GM10847 (cell line): Measurements from ENCODE around the gene SH3PXD2B.

Experiments used
- POLR2A ChIP-seq: IDR thresholded peaks from 2 replicates; pipeline ENCODE4 v1.6.1; 2011; ENCODE audit not compliant: insufficient read length; ENCODE audit errors: extremely low read depth

Gene SH3PXD2B

GRCh38 chr5:172410662-172411483 is 43.5 kb downstream of the SH3PXD2B start:
- TF ChIP-seq POLR2A = no peak

- TF ChIP-seq POLR2A = no peak
Measured at GRCh38 chr5:172410160-172410559, 44.2 kb downstream of the SH3PXD2B start.

GRCh38 chr5:172407822-172408221 is 46.5 kb downstream of the SH3PXD2B start:
- no peak for TF ChIP-seq POLR2A

GRCh38 chr5:172407241-172407691 is 47.1 kb downstream of the SH3PXD2B start:
- no peak for TF ChIP-seq POLR2A

GRCh38 chr5:172405226-172406107 is 48.9 kb downstream of the SH3PXD2B start:
- no peak for TF ChIP-seq POLR2A

- no peak for TF ChIP-seq POLR2A
Measured at GRCh38 chr5:172404746-172405145, 49.6 kb downstream of the SH3PXD2B start.

GRCh38 chr5:172403817-172404216 is 50.5 kb downstream of the SH3PXD2B start:
- no peak for TF ChIP-seq POLR2A

GRCh38 chr5:172403189-172403796 is 51.0 kb downstream of the SH3PXD2B start:
- no peak for TF ChIP-seq POLR2A

GRCh38 chr5:172402531-172403188 is 51.7 kb downstream of the SH3PXD2B start:
- no peak for TF ChIP-seq POLR2A

GRCh38 chr5:172399826-172400225 is 54.5 kb downstream of the SH3PXD2B start:
- no peak for TF ChIP-seq POLR2A

GRCh38 chr5:172399336-172399735 is 55.0 kb downstream of the SH3PXD2B start:
- TF ChIP-seq POLR2A = no peak

GRCh38 chr5:172396220-172396619 is 58.1 kb downstream of the SH3PXD2B start:
- TF ChIP-seq POLR2A = no peak

GRCh38 chr5:172395483-172395882 is 58.8 kb downstream of the SH3PXD2B start:
- TF ChIP-seq POLR2A = no peak

- no peak for TF ChIP-seq POLR2A
Measured at GRCh38 chr5:172389578-172390112, 64.7 kb downstream of the SH3PXD2B start.

- no peak for TF ChIP-seq POLR2A
Measured at GRCh38 chr5:172388246-172388733, 66.0 kb downstream of the SH3PXD2B start.

GRCh38 chr5:172385707-172386106 is 68.6 kb downstream of the SH3PXD2B start:
- no peak for TF ChIP-seq POLR2A
